ENCODE data around the gene LYRM9.

The LYRM9 gene

DNA sequence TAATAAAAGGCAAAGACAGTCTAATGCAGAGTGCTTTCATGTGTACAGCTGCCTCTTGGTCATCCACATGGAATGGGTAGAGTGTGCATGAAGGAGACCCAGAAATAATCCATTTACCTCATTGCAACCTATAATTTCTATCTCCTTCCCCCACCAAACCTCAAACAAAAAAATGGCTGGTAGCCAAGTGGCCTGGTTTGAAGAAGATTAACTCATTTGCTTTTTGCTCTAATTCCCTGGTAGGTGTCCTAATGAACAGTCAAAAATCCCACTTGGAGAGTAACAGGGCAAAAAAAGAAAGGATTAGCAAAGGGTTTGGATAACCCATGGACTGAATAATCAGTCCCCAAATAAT lies 13.0 kb upstream of the LYRM9 start:
- H4K20me1 ChIP-seq (ENCODE audit: control insufficient read depth, insufficient read depth, low read depth, low read length): no peaks in the 10 kb centered on the region
- H3K9me3 ChIP-seq (ENCODE audit: control insufficient read depth, insufficient read depth, low read length): no peaks in the 10 kb centered on the region; the same call in 1 of the 2 replicates
- H3K9me2 ChIP-seq (replicated peaks; ENCODE audit: control insufficient read depth, low read length): no peaks in the 10 kb centered on the region
- no peak overlapping the region for H3K4me2 ChIP-seq (ENCODE audit: low read length)
- H3K27ac ChIP-seq (ENCODE audit: low read depth, low read length): no peak overlapping the region
- TF ChIP-seq EZH2phosphoT487 (IDR thresholded peaks at IDR 0.05; ENCODE audit: borderline replicate concordance, low read length): no peak
- TF ChIP-seq, protein P1, sequence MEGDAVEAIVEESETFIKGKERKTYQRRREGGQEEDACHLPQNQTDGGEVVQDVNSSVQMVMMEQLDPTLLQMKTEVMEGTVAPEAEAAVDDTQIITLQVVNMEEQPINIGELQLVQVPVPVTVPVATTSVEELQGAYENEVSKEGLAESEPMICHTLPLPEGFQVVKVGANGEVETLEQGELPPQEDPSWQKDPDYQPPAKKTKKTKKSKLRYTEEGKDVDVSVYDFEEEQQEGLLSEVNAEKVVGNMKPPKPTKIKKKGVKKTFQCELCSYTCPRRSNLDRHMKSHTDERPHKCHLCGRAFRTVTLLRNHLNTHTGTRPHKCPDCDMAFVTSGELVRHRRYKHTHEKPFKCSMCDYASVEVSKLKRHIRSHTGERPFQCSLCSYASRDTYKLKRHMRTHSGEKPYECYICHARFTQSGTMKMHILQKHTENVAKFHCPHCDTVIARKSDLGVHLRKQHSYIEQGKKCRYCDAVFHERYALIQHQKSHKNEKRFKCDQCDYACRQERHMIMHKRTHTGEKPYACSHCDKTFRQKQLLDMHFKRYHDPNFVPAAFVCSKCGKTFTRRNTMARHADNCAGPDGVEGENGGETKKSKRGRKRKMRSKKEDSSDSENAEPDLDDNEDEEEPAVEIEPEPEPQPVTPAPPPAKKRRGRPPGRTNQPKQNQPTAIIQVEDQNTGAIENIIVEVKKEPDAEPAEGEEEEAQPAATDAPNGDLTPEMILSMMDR (IDR thresholded peaks at IDR 0.05; ENCODE audit: low read depth, low read length, poor library complexity, severe bottlenecking): no peak
- no peaks in the 10 kb centered on the region for H3F3A ChIP-seq (ENCODE audit: control insufficient read depth, insufficient read depth)
- peaks cover 22% of the 10 kb centered on the region for H3K27me3 ChIP-seq (ENCODE audit: control insufficient read depth, low read length)
- no peaks in the 10 kb centered on the region for H3K36me3 ChIP-seq (ENCODE audit: control insufficient read depth, low read length)
- H3K4me1 ChIP-seq (ENCODE audit: control insufficient read depth, low read length): no peaks in the 10 kb centered on the region
- H3K4me3 ChIP-seq (ENCODE audit: low read length): no peak overlapping the region
- no peaks in the 10 kb centered on the region for H3K79me2 ChIP-seq (ENCODE audit: control insufficient read depth, low read length)

- H3K27me3 ChIP-seq (ENCODE audit: control insufficient read depth, low read length): peaks cover 22% of the 10 kb centered on the region
- H3K27ac ChIP-seq (ENCODE audit: low read depth, low read length): no peak overlapping the region
- no peak for TF ChIP-seq EZH2phosphoT487 (IDR thresholded peaks at IDR 0.05; ENCODE audit: borderline replicate concordance, low read length)
- TF ChIP-seq, protein P1 (IDR thresholded peaks at IDR 0.05; ENCODE audit: low read depth, low read length, poor library complexity, severe bottlenecking): no peak
- H3F3A ChIP-seq (ENCODE audit: control insufficient read depth, insufficient read depth): no peaks in the 10 kb centered on the region
- H3K9me2 ChIP-seq (replicated peaks; ENCODE audit: control insufficient read depth, low read length): no peaks in the 10 kb centered on the region
- no peaks in the 10 kb centered on the region for H4K20me1 ChIP-seq (ENCODE audit: control insufficient read depth, insufficient read depth, low read depth, low read length)
- no peak overlapping the region for H3K4me2 ChIP-seq (ENCODE audit: low read length)
- no peak overlapping the region for H3K4me3 ChIP-seq (ENCODE audit: low read length)
- no peaks in the 10 kb centered on the region for H3K79me2 ChIP-seq (ENCODE audit: control insufficient read depth, low read length)
- no peaks in the 10 kb centered on the region for H3K4me1 ChIP-seq (ENCODE audit: control insufficient read depth, low read length)
- no peaks in the 10 kb centered on the region for H3K36me3 ChIP-seq (ENCODE audit: control insufficient read depth, low read length)
- H3K9me3 ChIP-seq (ENCODE audit: control insufficient read depth, insufficient read depth, low read length): no peaks in the 10 kb centered on the region; the same call in 1 of the 2 replicates
Measured at GRCh38 chr17:27905447-27906225, 12.5 kb upstream of the LYRM9 start.

DNA sequence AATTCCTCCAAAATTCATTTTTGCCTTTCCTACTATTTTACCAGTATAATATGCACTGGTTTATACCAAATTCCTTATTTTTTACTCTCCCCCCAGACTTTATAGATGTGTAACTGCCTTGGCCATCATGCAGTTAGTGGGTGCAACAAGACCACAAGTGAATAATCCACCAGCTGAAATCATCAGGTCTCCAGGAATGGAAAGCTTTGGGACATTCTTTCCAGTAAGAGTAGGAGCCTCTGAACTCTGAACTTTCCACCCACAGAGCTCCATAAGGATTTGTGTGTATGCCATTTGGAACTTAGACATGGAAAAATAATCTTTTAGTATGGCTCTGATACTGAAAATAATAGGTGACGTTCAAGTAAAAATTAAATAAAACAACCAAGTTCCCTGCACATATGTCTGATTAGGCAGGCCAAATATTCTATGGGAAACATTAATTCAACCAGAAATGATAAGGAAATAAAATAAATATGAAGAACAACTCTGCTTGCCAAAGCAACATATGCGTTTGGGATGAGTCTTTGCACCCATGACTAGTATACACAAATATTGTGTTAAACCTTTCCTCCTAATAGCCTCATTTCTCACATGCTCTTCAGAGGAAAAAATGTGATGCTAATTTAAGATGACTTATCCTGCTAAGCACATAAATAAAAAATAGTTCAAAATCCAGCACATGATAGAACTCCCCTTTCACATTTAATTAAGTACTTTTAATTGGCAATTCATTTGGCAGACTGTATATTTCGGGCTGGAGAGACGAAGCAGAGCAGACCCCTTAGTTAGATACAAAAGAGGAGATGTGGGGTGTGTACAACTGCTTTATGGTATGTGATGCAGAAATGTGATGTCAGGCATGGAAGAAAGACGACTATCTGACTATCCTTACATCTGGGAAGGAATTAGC lies 11.6 kb upstream of the LYRM9 start:
- Histone ChIP-seq H3K27me3 (ENCODE audit: control insufficient read depth, low read length) (peaks cover 22% of the 10 kb centered on the region), H4K20me1 (ENCODE audit: control insufficient read depth, insufficient read depth, low read depth, low read length) (no peaks in the 10 kb centered on the region), H3F3A (ENCODE audit: control insufficient read depth, insufficient read depth) (no peaks in the 10 kb centered on the region), H3K9me3 (ENCODE audit: control insufficient read depth, insufficient read depth, low read length) (no peaks in the 10 kb centered on the region; the same call in 1 of the 2 replicates), H3K36me3 (ENCODE audit: control insufficient read depth, low read length) (no peaks in the 10 kb centered on the region), H3K4me2 (ENCODE audit: low read length) (no peak overlapping the region), H3K79me2 (ENCODE audit: control insufficient read depth, low read length) (no peaks in the 10 kb centered on the region), H3K4me3 (ENCODE audit: low read length) (no peak overlapping the region), H3K9me2 (replicated peaks; ENCODE audit: control insufficient read depth, low read length) (no peaks in the 10 kb centered on the region), H3K27ac (ENCODE audit: low read depth, low read length) (no peak overlapping the region), H3K4me1 (ENCODE audit: control insufficient read depth, low read length) (no peaks in the 10 kb centered on the region)
- TF ChIP-seq, protein P1 (IDR thresholded peaks at IDR 0.05; ENCODE audit: low read depth, low read length, poor library complexity, severe bottlenecking): no peak
- TF ChIP-seq EZH2phosphoT487 (IDR thresholded peaks at IDR 0.05; ENCODE audit: borderline replicate concordance, low read length): no peak
